H54 (cell line): ENCODE data around the gene ZBTB4.
A peak's percentile ranks its signal among the peaks of the same experiment; 100 is the strongest.

Experiments
- DNase-seq: peaks from one replicate; pipeline ENCODE4 v3.0.0; 2011; ENCODE audit warnings: low spot score, mixed read lengths; ENCODE audit not compliant: insufficient read length
- FAIRE-seq: peaks from 3 replicates; lab custom pipeline; 2011; peaks lifted over from hg19 to GRCh38; lab: Jason Lieb, UNC
- POLR2A ChIP-seq: IDR thresholded peaks from 2 replicates; pipeline ENCODE4 v1.6.1; 2011; ENCODE audit warnings: low read depth, mild to moderate bottlenecking, low read length

ZBTB4 gene

DNA sequence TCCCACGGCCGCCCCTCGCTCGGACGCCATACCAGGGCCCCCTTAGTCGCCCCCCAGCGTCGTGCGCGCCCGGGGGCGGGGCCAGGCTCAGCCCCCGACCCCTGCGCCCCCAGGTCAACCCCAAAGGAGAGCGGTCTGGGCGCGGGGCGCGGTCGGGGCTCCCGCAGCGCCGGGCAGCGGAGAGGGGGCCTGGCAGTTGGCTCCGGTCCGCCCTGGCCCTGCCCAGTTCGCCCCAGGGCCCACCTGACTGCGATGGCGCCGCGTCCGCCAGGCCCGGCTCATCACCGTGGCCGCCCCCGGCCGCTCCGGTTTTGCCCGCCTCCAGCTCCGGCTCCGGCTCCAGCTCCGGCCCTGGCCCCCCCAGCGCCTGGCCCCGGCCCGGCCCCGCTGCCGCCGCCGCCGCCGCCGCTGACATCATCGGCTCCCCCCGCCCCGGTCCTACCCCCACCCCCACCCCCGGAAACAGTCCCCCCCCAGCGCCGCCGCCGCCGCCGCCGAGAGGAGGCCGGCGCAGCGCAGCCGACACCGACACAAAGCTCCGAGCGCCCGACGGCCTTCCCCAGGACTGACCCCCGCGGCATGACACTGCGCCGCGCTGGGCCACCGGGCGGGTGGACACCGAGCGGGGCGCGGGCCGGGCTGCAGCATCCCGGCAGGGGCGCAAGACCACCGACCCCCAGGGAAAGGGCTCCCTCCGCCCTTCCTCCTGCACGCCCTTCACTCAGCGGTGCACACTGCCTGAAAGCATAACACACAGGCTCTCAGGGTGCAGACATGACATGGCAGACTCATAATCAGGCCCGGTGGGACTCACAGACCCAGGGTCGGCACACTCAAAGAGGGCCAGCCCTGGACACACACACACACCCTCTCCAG lies at the start of gene ZBTB4:
Gene ZBTB4 (minus strand): TSS at position 419 of the 876 bp plus-strand sequence. CDS start 12,830 bp downstream, outside the sequence.
- FAIRE-seq, result no peak
- peak; percentile 46; the same call in 1 of the 2 replicates for TF ChIP-seq POLR2A
- no peak for DNase-seq

GRCh38 chr17:7528842-7529241 lies 49.4 kb upstream of the ZBTB4 start:
- DNase-seq, result no peak
- no peak for TF ChIP-seq POLR2A
- FAIRE-seq, result no peak

DNA sequence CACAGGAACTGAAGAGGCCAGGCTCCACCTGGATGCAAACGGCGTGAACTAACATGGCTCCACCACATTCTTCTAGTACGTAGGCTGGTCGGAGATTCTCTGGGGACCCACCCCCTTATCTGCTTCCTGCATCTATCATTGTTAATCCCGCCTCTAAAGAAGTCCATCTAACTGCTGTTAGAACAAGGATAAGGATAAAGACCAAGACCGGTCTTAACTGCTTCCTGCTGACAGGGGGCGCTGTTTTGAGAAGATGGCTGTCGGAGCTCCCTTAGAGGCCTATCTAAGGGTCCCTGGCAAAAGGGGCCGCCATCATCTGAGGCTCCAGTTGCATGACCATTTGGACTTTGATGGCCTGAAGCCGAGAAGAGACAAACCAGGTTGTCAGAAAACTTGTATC lies 43.6 kb upstream of the ZBTB4 start:
- DNase-seq (no peak), FAIRE-seq (no peak)

DNA sequence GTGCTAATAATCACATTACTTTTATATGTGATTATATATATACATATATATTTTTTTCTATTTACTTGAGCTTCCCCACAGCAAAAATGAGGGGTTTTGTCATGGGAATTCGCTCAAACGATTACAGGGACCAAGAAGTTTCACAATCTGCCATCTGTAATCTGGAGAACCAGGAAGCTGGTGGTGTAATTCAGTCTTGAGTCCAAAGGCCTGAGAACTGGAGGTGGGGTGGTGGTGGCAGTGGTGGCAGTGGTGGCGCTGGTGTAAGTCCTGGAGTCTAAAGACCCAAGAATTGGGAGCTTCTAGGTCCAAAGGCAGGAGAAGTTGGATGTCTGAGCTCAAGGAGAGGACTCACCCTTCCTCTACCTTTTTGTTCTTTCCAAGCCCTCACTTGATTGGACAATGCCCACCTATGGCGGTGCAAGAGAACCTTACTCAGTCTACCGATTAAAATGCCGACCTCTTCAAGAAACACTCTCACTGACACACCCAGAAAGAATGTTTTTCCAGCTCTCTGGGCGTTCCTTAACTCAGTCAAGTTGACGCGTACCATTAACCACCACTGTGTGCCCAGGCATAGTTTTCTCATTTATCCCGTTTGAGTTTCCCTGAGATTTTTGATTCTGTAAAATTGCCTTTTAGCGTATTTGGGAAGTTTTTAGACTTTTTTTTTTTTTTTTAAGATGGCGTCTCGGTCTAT lies 36.6 kb upstream of the ZBTB4 start:
- FAIRE-seq, result no peak
- DNase-seq, result no peak
- TF ChIP-seq POLR2A, result no peak

More for the DNA sequence above, 43.6 kb upstream of the ZBTB4 start:
- no peak for TF ChIP-seq POLR2A

GRCh38 chr17:7513850-7514419 lies 34.5 kb upstream of the ZBTB4 start:
- DNase-seq, result no peak
- no peak for TF ChIP-seq POLR2A
- no peak for FAIRE-seq

DNA sequence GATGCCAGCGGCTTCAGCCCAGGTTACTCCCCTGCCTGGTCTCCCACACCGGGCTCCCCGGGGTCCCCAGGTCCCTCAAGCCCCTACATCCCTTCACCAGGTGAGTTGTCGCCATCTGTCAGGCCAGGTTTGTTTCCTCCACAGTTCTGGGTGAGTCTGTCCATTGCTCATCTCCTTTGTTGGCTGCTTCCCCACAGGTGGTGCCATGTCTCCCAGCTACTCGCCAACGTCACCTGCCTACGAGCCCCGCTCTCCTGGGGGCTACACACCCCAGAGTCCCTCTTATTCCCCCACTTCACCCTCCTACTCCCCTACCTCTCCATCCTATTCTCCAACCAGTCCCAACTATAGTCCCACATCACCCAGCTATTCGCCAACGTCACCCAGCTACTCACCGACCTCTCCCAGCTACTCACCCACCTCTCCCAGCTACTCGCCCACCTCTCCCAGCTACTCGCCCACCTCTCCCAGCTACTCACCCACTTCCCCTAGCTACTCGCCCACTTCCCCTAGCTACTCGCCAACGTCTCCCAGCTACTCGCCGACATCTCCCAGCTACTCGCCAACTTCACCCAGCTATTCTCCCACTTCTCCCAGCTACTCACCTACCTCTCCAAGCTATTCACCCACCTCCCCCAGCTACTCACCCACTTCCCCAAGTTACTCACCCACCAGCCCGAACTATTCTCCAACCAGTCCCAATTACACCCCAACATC lies 33.6 kb upstream of the ZBTB4 start:
- FAIRE-seq (no peak), DNase-seq (no peak)
- no peak for TF ChIP-seq POLR2A

- no peak for TF ChIP-seq POLR2A
- FAIRE-seq (no peak), DNase-seq (no peak)
Observed at GRCh38 chr17:7512105-7512504, 32.7 kb upstream of the ZBTB4 start.

DNA sequence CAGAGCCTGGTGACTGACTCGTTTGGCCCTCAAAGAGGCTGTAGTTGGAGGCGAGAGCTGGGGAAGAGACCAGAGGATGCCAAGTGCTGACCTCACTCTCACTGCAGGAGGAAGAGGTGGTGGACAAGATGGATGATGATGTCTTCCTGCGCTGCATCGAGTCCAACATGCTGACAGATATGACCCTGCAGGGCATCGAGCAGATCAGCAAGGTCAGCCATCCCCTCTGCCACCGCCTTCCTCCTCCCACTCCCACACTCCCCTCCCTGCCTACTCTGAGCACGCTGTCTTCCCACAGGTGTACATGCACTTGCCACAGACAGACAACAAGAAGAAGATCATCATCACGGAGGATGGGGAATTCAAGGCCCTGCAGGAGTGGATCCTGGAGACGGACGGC lies 31.7 kb upstream of the ZBTB4 start:
- no peak for DNase-seq
- no peak for TF ChIP-seq POLR2A
- no peak for FAIRE-seq

- no peak for FAIRE-seq
- DNase-seq, result no peak
- no peak for TF ChIP-seq POLR2A
Observed at GRCh38 chr17:7509937-7510336, 30.5 kb upstream of the ZBTB4 start.

DNA sequence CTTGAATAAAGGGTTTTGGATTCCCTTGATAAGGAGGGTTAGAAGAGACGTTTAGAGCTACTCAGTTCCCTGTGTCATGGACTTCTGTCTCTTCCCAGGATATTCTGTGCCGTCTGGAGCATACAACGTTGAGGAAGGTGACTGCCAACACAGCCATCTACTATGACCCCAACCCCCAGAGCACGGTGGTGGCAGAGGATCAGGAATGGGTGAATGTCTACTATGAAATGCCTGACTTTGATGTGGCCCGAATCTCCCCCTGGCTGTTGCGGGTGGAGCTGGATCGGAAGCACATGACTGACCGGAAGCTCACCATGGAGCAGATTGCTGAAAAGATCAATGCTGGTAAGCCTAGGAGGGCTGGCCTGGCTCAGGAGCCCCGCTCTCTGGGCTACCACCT lies 29.4 kb upstream of the ZBTB4 start:
- DNase-seq (no peak), FAIRE-seq (no peak)
- TF ChIP-seq POLR2A, result no peak

DNA sequence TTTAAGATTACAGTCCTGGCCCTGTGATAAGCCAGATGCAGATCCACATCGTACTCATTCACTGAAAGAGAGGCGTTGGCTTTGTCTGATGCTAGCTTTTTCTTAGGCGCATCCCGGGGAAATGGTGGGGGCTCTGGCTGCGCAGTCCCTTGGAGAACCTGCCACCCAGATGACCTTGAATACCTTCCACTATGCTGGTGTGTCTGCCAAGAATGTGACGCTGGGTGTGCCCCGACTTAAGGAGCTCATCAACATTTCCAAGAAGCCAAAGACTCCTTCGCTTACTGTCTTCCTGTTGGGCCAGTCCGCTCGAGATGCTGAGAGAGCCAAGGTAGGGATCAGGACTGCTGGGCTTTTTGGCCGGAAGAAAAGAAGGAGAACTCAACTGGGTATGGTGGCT lies 28.7 kb upstream of the ZBTB4 start:
- FAIRE-seq (no peak), DNase-seq (no peak)
- no peak for TF ChIP-seq POLR2A

GRCh38 chr17:7503521-7503920 lies 24.1 kb upstream of the ZBTB4 start:
- TF ChIP-seq POLR2A, result no peak
- DNase-seq, result no peak
- no peak for FAIRE-seq

DNA sequence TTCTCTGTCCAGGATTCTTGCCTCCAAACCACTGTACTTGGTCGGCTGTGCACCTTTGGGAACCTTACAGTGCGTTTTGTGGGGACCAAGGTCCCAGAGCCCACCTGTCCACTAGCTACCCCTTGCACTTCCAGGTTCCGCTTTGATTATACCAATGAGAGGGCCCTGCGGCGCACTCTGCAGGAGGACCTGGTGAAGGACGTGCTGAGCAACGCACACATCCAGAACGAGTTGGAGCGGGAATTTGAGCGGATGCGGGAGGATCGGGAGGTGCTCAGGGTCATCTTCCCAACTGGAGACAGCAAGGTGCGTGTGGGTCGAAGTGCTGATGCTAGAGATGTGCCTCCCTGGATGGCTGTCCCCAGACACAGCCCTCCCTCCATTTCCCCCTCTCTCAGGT lies 23.6 kb upstream of the ZBTB4 start:
- no peak for DNase-seq
- no peak for FAIRE-seq
- TF ChIP-seq POLR2A, result no peak

DNA sequence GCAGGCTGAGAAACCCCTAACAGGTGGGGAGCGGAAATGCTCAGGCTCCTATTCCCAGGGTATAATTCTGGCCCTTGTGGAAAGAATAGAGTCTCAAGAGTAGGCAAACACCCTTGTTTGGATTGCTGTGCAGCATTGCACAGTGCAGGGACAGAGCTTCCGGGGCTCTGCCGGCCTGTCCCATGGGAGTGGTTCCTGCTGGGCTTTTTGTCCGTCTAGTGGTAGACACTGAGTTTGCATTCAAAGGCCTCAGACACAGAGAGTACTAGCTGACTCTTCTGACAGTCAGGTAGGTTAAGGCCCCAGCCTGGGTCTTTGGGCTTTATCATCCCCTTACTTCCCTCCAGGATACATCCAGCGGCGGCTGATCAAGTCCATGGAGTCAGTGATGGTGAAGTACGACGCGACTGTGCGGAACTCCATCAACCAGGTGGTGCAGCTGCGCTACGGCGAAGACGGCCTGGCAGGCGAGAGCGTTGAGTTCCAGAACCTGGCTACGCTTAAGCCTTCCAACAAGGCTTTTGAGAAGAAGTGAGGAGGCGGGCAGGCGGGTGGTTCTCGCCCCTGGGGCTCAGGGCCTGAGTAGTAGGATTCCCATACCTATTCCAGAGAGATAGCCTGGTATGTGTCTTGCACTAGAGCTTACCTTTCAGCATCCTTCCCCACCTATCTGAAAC lies 22.9 kb upstream of the ZBTB4 start:
- DNase-seq (no peak), FAIRE-seq (no peak)
- TF ChIP-seq POLR2A, result no peak
